Muscle of leg (tissue), 11 donors: Measurements from ENCODE around the gene NINJ1. TPM values are rescaled to one million over a fixed set of nuclear protein-coding genes. Genes with fewer than 3 reads are reported as not detected.
A peak's percentile ranks its signal among the peaks of the same experiment; 100 is the strongest.

Experiments used
- DNase-seq: peaks from one replicate; pipeline ENCODE4 v3.0.0; 2013
- H3K27ac ChIP-seq: one replicate; pipeline ENCODE4 v1.5.1; 2013; ENCODE audit warnings: mild to moderate bottlenecking, low read length, control low read depth
- H3K27me3 ChIP-seq: one replicate; pipeline ENCODE4 v1.6.1; 2013; ENCODE audit warnings: low read length; ENCODE audit not compliant: control insufficient read depth, insufficient read depth
- H3K36me3 ChIP-seq: one replicate; pipeline ENCODE4 v1.6.1; 2013; ENCODE audit warnings: low read length; ENCODE audit not compliant: control insufficient read depth, insufficient read depth
- H3K4me1 ChIP-seq: one replicate; pipeline ENCODE4 v1.6.1; 2013; ENCODE audit warnings: low read length; ENCODE audit not compliant: control insufficient read depth, insufficient read depth
- H3K4me3 ChIP-seq: one replicate; pipeline ENCODE4 v1.5.1; 2013; ENCODE audit warnings: low read length, control low read depth
- H3K9me3 ChIP-seq: replicated peaks from 2 replicates; pipeline ENCODE4 v1.6.1; 2013; ENCODE audit warnings: low read depth, low read length; ENCODE audit not compliant: control insufficient read depth
- WGBS: methylation state at CpG from one replicate; pipeline ENCODE4 v1.1.5; 2013; ENCODE audit warnings: missing lambda C conversion rate; ENCODE audit not compliant: insufficient coverage; 5-methylcytosine and 5-hydroxymethylcytosine counted together
- polyA plus RNA-seq, 8 donors: library from polyadenylated mRNA; unstranded; fragments of 120-200 nt; gene quantifications; one replicate each; pipeline versions ENCODE4 v1.2.1 to v1.2.3, GENCODE V29; 2013; ENCODE audit warnings: inconsistent platforms in 1 of 8, low replicate concordance in 1 of 8; ENCODE audit not compliant: insufficient read length in 8 of 8, insufficient read depth in 1 of 8
- total RNA-seq: library from RNA; stranded (reverse); fragments of 120-200 nt; gene quantifications from one replicate; pipeline ENCODE4 v1.2.4, GENCODE V29; 2013

Gene NINJ1
- total and polyA plus RNA-seq, 9 donors: 23.9 to 39.8 (median 28.1) TPM

DNA sequence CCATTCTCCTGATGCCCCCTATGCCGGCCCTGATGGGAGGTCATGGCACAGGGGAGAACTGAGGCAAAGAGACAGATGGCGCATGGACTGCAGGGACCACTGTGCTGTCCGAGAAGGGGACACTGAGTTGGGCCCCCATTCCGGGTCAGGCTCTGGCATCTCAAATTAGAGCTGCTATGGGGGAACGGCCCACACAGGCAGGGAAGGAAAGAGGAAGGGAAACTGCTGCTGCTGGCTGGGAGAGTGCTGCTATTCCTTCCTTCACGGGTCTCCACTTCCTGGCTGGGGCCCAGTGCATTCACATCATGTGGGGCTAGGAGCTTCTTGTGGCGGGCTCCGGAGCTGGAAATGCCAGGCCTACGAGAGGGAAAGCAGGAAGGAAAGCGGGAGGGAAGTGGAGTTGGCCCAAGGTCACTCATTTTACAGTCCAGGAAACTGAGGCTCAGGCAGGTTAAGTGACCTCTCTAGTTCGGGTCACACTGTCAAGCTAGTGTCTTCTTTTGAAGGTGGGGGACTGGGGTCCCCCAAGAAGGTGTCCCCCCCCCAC, 39.3 kb downstream of the NINJ1 start:
- peak; percentile 93 for DNase-seq
- 33% methylated on average over 8 of the region's 11 CpGs for WGBS
- peaks cover 57% of the 10 kb centered on the region for H3K4me1 ChIP-seq

GRCh38 chr9:93093877-93094657, 40.0 kb downstream of the NINJ1 start:
- Histone ChIP-seq H3K36me3 (peaks cover 3% of the 10 kb centered on the region), H3K27ac (peak overlapping the region; percentile 99), H3K4me1 (peaks cover 51% of the 10 kb centered on the region), H3K9me3 (no peaks in the 10 kb centered on the region), H3K27me3 (no peaks in the 10 kb centered on the region), H3K4me3 (no peak overlapping the region)
- 38% methylated on average over 2 of the region's 7 CpGs for WGBS
- DNase-seq: no peak

More for the DNA sequence above, 39.3 kb downstream of the NINJ1 start:
- no peaks in the 10 kb centered on the region for H3K27me3 ChIP-seq
- H3K4me3 ChIP-seq: peak overlapping the region; percentile 61
- H3K36me3 ChIP-seq: peaks cover 3% of the 10 kb centered on the region
- H3K9me3 ChIP-seq: no peaks in the 10 kb centered on the region
- H3K27ac ChIP-seq: peak overlapping the region; percentile 99

- peak; percentile 84 for DNase-seq
- peaks cover 3% of the 10 kb centered on the region for H3K36me3 ChIP-seq
- H3K9me3 ChIP-seq: no peaks in the 10 kb centered on the region
- H3K4me3 ChIP-seq: no peak overlapping the region
- peaks cover 47% of the 10 kb centered on the region for H3K4me1 ChIP-seq
- no peaks in the 10 kb centered on the region for H3K27me3 ChIP-seq
- peak overlapping the region; percentile 99 for H3K27ac ChIP-seq
- WGBS: 42% methylated on average over 6 of the region's 11 CpGs
These were observed 40.7 kb downstream of the NINJ1 start for GRCh38 chr9:93093127-93093876.

GRCh38 chr9:93092251-93092991, 41.6 kb downstream of the NINJ1 start:
- Histone ChIP-seq H3K27me3 (no peaks in the 10 kb centered on the region), H3K9me3 (no peaks in the 10 kb centered on the region), H3K27ac (peak overlapping the region; percentile 99), H3K4me3 (no peak overlapping the region), H3K4me1 (peaks cover 38% of the 10 kb centered on the region), H3K36me3 (no peaks in the 10 kb centered on the region)
- WGBS: 92% methylated on average over 6 of the region's 7 CpGs
- DNase-seq: no peak

GRCh38 chr9:93091453-93092081, 42.5 kb downstream of the NINJ1 start:
- DNase-seq: peak; percentile 55
- H3K36me3 ChIP-seq: no peaks in the 10 kb centered on the region
- no peaks in the 10 kb centered on the region for H3K9me3 ChIP-seq
- no CpG with 5 or more reads among the region's 3 CpGs for WGBS
- H3K27me3 ChIP-seq: no peaks in the 10 kb centered on the region
- peaks cover 30% of the 10 kb centered on the region for H3K4me1 ChIP-seq
- no peak overlapping the region for H3K4me3 ChIP-seq
- H3K27ac ChIP-seq: no peak overlapping the region

DNA sequence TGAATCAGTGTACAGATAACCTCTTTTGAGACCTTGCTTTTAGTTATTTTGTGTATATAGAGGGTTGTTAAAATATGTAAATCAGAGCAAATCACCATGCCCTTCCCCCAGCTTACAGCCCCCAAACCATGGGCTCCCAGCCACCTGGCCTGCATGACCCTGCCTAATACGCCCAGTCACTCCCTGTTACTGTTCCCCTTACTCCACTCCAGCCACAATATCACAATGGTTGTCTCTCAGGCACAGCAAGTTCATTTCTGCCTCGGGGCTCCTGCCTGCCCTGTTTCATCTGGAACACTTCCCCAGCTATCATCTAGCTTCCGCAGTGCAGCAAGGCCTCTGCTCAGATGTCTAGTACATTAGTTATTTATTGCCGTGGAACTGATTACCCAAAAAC, 43.0 kb downstream of the NINJ1 start:
- H3K4me3 ChIP-seq: no peak overlapping the region
- H3K36me3 ChIP-seq: no peaks in the 10 kb centered on the region
- H3K9me3 ChIP-seq: no peaks in the 10 kb centered on the region
- H3K27ac ChIP-seq: no peak overlapping the region
- DNase-seq: no peak
- peaks cover 30% of the 10 kb centered on the region for H3K4me1 ChIP-seq
- no peaks in the 10 kb centered on the region for H3K27me3 ChIP-seq
- WGBS: 43% methylated on average over 2 of the region's 4 CpGs

DNA sequence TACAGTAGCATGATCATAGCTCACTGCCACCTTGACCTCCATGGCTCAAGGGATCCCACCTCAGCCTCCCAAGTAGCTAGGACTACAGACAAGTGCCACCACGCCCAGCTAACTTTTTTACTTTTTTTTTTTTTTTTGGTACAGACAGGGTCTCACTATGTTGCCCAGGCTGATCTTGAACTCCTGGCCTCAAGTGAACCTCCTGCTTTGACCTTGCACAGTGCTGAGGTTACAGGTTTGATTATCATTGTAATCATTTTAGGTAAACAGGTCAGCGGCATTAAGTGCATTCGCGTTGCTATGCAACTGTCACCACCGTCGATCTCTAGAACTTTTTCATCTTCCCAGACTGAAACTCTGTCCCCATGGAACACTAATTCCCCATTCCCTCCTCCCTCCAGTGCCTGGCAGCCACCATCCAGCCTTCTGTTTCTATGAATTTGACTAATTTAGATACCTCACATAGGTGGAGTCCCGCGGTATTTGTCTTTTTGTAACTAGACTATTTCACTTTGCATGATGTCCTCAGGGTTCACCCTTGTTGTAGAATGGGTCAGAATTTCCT, 43.9 kb downstream of the NINJ1 start:
- Histone ChIP-seq H3K36me3 (no peaks in the 10 kb centered on the region), H3K4me1 (peaks cover 29% of the 10 kb centered on the region), H3K4me3 (no peak overlapping the region), H3K27ac (no peak overlapping the region), H3K9me3 (no peaks in the 10 kb centered on the region), H3K27me3 (no peaks in the 10 kb centered on the region)
- WGBS: 82% methylated on average over 5 of the region's 8 CpGs
- no peak for DNase-seq

DNA sequence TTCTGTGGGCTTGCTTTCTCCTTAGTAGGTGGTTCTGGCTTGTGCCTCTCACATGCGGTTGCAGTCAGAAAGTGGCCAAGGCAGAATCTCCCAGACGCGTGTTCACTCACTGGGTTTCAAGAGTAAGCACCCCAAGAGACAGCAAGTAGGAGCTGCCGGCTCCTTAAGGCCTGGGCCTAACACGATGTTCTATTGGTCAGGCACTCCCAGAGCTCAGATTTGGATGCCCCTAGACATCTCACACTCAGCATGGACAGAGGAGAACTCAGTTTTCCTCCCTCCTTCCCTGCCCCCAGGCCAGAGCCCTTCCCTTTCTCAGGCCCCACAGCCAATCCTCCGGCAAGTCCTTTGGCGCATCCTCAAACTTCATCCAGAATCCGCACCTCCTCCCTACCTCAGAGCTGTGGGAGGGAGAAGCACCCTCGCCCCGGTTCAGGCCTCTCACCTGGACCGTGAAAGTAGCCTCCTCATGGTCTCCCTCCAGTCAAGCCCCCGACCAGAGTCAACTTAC, 44.5 kb downstream of the NINJ1 start:
- DNase-seq: no peak
- WGBS: 42% methylated on average over 8 of the region's 12 CpGs
- Histone ChIP-seq H3K4me1 (peaks cover 22% of the 10 kb centered on the region), H3K27ac (no peak overlapping the region), H3K36me3 (no peaks in the 10 kb centered on the region), H3K9me3 (no peaks in the 10 kb centered on the region), H3K27me3 (no peaks in the 10 kb centered on the region), H3K4me3 (no peak overlapping the region)

- H3K36me3 ChIP-seq: no peaks in the 10 kb centered on the region
- H3K4me1 ChIP-seq: peaks cover 17% of the 10 kb centered on the region
- no peak overlapping the region for H3K27ac ChIP-seq
- no peaks in the 10 kb centered on the region for H3K27me3 ChIP-seq
- WGBS: 94% methylated on average over 3 of the region's 5 CpGs
- DNase-seq: no peak
- H3K4me3 ChIP-seq: no peak overlapping the region
- H3K9me3 ChIP-seq: no peaks in the 10 kb centered on the region
These were observed 45.0 kb downstream of the NINJ1 start for GRCh38 chr9:93089024-93089423.
